ENCODE results near the gene MAZ.
A peak's percentile ranks its signal among the peaks of the same experiment; 100 is the strongest.

Gene MAZ

DNA sequence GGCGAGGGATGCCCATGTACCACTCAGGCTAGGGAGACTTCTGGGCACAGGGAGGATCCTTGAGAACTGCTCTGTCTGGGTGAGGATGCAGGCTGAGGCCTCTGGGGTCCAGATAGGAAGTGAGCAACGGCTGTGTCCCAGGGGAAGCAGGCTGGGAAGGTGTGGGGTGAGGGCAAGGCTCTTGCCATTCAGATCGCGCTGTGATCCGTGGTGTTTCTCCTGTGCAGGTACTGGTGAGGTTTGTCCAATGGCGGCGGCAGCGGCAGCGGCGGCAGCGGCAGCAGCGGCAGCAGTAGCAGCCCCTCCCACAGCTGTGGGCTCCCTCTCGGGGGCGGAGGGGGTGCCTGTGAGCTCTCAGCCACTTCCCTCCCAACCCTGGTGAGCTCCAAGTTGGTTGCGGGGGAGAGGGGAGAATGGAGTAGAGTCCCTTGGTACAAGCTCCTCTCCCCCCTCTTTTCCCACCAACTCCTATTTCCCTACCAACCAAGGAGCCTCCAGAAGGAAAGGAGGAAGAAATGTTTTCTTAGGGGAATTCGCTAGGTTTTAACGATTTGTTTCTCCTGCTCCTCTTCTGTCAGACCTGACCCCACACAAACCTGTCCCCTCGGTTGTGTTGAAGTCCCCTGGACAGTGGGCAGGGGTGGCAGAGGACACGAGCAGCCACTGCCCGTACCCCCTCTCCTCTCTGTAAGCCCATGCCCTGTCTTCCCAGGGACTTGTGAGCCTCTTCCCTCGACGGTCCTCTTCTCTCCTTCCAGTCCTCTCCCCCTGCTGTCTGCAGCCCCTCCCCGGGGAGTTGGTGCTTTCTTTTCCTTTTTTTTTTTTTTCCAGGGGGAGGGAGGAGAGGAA lies 3.7 kb downstream of the MAZ start:
- peak in 1 of 2 experiments; percentile 23 for DNase-seq

DNA sequence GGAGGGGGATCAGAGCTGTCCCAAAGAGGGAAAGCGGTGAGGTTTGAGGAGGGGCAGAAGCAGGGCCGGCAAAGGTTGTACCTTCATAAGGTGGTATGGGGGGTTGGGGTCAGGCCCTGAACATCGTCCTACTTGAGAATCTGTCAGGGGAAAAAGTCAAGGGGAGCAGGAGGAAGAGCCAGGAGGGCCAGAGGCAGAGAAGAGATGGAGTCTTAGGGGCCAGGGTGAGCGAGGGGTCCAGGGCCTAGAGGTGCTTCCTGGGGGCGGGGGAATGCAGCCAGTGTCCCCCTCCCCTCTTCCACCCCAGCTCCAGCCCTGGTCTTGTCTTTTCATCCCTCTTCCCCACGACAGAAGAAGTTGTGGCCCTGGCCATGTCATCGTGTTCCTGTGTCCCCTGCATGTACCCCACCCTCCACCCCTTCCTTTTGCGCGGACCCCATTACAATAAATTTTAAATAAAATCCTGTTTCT lies 4.4 kb downstream of the MAZ start:
- DNase-seq = no peak

DNA sequence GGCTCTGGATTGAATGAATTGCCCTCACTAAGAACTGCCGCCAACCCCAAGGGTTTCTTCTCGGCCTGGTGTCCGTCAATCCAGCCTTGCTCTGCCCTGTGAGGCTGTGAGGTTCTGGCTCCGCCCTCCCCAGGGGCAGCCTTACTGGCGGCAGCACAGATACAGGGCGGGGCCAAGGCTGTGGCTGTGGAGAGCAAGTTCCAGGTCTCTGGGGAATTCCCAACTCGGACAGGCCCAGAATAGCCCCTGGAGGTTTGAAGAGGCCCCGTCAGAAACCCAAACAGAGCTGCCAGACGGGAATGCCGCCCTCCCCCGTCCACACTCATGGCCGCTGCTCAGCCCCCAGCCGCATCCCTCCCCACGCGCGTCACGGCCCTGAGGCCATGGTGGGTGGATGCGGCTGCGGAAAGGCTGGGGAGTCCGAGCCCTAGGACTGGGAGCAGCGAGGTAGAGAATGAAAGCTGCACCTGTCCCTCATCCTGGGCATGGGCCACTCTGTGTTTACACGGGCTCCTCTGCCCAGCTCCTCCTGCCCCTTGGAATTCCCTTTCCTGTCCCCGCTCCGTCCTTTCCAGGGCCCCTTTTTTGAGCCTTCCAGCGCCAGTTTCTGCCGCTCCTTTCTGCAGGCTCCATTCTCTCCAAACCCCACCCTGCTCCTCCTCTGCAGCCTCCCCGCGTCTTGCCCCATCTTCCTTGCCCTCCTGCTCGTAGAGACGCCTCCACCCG lies 5.0 kb downstream of the MAZ start:
- peak; percentile 94 to 96 for DNase-seq

DNA sequence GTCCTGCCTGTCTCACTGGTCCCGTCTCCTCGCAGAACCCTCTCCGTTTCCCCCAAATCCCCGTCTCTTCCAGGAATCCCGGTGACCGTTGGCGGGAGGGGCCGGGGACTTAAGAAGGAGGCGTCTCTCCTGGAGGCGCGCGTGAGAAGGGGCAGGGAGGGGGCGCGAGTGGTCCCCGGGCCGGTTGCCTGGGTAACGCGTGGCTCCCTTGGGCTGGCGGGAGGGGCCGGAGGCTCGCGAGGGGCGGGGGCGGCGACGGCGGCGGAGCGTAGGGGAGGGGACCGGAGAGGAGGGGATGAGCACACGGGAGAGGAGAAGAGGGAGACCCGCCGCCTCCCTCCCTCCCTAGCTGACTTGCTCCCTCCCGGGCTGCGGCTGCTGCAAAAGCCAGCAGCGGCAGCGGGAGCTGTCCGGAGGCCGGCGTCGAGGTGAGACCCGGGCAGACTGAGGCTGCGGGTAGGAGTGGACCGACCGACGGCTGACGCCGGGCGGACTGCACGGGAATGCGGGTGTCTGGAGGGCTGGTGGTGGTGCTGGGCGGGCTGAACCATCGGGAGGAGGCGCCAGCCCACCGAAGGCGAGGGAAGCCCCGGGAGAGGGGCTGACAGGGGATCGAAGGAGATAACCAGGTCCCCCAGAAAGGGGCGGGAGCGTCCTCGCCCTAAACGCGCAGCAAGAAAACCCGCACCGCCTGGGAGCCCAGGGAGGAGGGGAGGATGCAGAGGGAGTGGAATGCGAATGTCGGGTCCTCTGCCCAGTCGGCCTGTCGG lies 5.8 kb downstream of the MAZ start, which contains the start of gene PRRT2:
Gene PRRT2 (plus strand): TSS at position 298 of the 770 bp plus-strand sequence. CDS start 862 bp downstream, outside the sequence.
- no peak for DNase-seq

DNA sequence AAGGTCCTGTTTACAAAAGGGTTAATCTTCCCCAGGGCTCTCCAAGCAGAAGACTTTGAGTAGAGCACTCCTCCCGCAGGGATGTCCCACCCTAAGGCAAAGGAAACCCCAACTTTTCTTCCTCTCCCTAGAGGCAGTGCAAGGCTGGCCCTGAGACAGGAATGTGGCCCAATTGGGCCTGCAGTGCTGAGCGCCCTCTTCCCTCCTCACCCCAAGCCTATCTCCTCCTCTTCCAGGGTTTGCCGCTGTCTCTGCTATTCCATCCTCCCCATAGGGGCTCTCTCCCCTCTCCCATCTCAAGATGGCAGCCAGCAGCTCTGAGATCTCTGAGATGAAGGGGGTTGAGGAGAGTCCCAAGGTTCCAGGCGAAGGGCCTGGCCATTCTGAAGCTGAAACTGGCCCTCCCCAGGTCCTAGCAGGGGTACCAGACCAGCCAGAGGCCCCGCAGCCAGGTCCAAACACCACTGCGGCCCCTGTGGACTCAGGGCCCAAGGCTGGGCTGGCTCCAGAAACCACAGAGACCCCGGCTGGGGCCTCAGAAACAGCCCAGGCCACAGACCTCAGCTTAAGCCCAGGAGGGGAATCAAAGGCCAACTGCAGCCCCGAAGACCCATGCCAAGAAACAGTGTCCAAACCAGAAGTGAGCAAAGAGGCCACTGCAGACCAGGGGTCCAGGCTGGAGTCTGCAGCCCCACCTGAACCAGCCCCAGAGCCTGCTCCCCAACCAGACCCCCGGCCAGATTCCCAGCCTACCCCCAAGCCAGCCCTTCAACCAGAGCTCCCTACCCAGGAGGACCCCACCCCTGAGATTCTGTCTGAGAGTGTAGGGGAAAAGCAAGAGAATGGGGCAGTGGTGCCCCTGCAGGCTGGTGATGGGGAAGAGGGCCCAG lies 6.7 kb downstream of the MAZ start:
- no peak for DNase-seq

DNA sequence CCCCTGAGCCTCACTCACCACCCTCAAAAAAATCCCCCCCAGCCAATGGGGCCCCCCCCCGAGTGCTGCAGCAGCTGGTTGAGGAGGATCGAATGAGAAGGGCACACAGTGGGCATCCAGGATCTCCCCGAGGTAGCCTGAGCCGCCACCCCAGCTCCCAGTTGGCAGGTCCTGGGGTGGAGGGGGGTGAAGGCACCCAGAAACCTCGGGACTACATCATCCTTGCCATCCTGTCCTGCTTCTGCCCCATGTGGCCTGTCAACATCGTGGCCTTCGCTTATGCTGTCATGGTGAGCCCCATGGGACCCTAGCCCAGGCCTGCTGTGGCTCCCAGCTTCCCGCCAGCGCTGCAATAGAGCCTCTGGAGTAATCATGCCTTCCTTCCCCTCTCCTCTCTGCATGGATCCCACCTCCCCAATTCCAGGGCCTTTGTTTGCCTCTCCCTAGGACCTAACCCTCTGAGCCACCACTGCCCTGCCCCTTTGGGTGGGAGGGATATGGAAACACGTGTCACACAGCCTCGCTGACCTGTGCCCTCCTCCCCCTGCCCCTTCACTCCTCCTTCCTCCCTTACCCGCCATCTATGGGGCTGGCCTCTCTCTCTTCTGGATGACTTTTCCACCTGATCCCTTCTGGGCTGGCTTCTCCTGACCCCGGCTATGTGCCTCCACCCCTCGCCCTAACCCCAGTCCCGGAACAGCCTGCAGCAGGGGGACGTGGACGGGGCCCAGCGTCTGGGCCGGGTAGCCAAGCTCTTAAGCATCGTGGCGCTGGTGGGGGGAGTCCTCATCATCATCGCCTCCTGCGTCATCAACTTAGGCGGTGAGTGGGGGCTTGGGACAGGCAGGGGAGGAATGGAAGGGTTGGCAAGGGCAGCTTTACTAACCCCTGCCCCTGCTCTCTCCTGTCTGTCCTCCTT lies 7.6 kb downstream of the MAZ start:
- no peak for DNase-seq

- no peak for DNase-seq
Observed at GRCh38 chr16:29814592-29814991, 8.3 kb downstream of the MAZ start.

- peak in 1 of 2 experiments; percentile 27 for DNase-seq
Observed at GRCh38 chr16:29815032-29815721, 8.8 kb downstream of the MAZ start.

DNA sequence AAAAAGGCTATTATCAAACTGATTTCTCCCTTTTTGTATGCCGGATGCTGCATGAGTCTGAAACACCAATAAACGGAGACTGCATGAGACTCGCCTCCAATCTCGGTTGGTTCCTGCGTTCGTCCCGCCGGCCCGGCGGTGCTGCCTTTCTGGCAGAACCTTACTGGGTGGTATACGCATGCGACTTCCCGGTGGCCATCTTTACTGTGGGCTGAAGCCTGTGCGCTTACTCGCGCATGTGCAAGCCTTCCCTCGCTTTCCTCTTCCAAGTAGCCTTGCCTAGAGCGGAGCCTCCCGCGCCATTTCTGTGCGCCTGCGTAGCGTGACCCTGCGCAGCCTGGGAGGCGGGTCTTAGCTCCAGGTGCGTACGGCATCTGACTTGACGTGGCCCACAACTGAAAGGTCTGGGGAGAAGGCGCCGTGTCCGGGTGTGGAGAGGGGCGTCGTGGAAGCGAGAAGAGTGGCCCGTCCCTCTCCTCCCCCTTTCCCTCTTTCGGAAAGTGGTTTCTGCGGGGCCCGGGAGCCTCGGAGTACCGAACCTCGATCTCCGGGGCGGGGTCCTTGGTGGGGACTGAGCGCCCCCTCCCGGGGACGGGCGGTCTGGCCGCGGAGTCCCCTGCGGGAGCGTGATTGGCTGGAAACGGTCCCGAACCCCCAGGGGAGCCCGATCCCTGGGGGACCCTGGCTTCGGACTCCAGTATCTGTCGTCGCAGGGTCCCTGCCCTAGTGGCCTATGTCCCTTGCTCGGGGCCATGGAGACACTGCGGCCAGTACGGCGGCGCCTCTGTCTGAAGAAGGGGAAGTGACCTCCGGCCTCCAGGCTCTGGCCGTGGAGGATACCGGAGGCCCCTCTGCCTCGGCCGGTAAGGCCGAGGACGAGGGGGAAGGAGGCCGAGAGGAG lies 9.7 kb downstream of the MAZ start, which contains the start of gene PAGR1:
Gene PAGR1 (plus strand): TSS at position 360 of the 901 bp plus-strand sequence. CDS start 374 bp downstream, at position 734.
- DNase-seq = peak; percentile 98 to 99

DNA sequence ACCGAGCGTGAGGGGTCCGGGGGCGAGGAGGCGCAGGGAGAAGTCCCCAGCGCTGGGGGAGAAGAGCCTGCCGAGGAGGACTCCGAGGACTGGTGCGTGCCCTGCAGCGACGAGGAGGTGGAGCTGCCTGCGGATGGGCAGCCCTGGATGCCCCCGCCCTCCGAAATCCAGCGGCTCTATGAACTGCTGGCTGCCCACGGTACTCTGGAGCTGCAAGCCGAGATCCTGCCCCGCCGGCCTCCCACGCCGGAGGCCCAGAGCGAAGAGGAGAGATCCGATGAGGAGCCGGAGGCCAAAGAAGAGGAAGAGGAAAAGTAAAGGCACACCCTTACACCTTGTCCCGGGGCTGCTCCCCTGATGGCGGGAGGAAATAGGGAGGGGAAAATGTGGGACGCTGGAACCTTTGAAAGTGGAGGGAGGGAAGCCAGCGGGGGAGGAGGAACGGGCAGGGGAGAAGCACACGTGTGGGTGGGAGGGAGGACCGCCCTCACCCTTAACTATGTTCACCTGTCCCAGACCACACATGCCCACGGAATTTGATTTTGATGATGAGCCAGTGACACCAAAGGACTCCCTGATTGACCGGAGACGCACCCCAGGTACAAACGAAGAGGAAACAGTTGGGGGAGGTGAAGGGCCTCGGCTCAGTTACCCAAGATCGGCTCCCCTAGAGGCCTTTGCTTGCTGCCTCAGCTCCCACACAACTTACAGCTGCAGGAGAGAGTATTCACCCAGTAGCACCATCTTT lies 10.5 kb downstream of the MAZ start:
- peak; percentile 45 to 89 for DNase-seq

DNA sequence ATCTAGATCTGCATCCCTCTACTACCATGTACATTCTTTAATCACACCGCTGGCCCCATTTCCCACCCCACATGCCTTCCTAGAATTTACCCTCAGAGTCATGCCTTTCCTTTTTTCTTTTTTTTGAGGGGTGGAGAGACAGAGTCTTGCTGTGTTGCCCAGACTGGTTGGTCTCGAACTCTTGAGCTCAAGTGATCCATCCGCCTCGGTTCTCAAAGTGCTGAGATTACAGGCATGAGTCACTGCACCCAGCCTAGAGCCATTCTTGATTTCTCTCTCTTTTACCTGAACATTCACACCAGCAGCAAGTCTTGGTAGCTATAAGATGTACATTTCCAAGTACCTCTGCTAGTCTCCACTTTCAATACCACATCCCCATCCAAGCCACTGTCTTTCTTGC lies 11.8 kb downstream of the MAZ start:
- no peak for DNase-seq

DNA sequence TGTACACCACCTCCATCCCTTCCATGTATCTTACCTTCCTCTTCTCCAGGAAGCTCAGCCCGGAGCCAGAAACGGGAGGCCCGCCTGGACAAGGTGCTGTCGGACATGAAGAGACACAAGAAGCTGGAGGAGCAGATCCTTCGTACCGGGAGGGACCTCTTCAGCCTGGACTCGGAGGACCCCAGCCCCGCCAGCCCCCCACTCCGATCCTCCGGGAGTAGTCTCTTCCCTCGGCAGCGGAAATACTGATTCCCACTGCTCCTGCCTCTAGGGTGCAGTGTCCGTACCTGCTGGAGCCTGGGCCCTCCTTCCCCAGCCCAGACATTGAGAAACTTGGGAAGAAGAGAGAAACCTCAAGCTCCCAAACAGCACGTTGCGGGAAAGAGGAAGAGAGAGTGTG lies 13.2 kb downstream of the MAZ start:
- DNase-seq = no peak

GRCh38 chr16:29820271-29820701 lies 14.0 kb downstream of the MAZ start, which contains the start of gene MVP:
Gene MVP (plus strand): TSS chr16:29820462. CDS start chr16:29830550, 10,088 bp downstream.
- DNase-seq = peak in 1 of 2 experiments; percentile 71

- peak; percentile 45 to 69 for DNase-seq
Observed at GRCh38 chr16:29820730-29821642, 14.7 kb downstream of the MAZ start.

GRCh38 chr16:29821643-29822115 lies 15.3 kb downstream of the MAZ start:
- peak; percentile 47 to 83 for DNase-seq

DNA sequence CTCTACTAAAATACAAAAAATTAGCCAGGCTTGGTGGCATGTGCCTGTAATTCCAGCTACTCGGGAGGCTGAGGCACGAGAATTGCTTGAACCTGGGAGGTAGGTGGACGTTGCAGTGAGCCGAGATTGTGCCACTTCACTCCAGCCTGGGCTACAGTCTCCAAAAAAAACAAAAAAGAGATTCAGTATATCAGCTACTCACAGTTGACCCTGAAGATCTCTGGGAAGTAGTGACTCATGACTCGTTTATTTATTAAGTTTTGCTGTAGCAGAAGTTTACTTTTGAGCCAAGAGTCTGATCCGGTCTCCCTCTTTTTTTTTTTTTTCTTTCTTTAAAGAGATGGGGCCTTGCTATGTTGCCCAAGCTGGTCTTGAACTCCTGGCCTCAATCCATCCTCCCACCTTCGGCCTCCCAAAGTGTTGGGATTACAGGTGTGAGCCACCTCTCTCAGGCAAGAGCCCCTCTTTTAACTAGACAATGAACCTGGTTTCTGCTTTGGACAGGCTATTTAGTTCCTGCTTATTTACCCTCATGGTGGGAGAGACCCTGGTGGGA lies 18.3 kb downstream of the MAZ start:
- peak in 1 of 2 experiments; percentile 80 for DNase-seq

Measured in SW 1271 (cell line).